DND-41 (cell line): Measurements from ENCODE around the gene NFATC2IP.

Experiments
- ATAC-seq: fragments of 200-7000 bp; cut with Tn5 transposase; 3 replicates; pipeline ENCODE4 v1.9.1; 2021; ENCODE audit warnings: low read depth; ENCODE audit not compliant: insufficient read depth
- DNase-seq: peaks from one replicate; pipeline ENCODE4 v3.0.0-alpha.2; 2020
- H2AFZ ChIP-seq: 2 replicates; pipeline ENCODE4 v1.6.0; 2012; ENCODE audit warnings: low read depth, low read length
- H3K27ac ChIP-seq: 2 replicates; pipeline ENCODE4 v1.5.1; 2012; ENCODE audit warnings: low read length, inconsistent platforms
- H3K27me3 ChIP-seq: fragments of 200-600 bp; sonication (generic); 2 replicates; pipeline ENCODE4 v1.6.0; 2012; ENCODE audit warnings: low read length, mild to moderate bottlenecking, inconsistent platforms; ENCODE audit not compliant: insufficient read depth, poor library complexity
- H3K36me3 ChIP-seq: 2 replicates; pipeline ENCODE4 v1.5.1; 2012; ENCODE audit warnings: low read length, inconsistent platforms; ENCODE audit not compliant: insufficient read depth
- H3K4me1 ChIP-seq: 2 replicates; pipeline ENCODE4 v1.5.1; 2012; ENCODE audit warnings: mild to moderate bottlenecking, low read length; ENCODE audit not compliant: insufficient read depth
- H3K4me2 ChIP-seq: 2 replicates; pipeline ENCODE4 v1.6.0; 2012; ENCODE audit warnings: mild to moderate bottlenecking, moderate library complexity, low read length, inconsistent platforms; ENCODE audit not compliant: insufficient read depth
- H3K4me3 ChIP-seq, 2 experiments: fragments of 200-600 bp in 1 of 2; shearing (Covaris generic) in 1 of 2; 2 replicates each; pipeline ENCODE4 v1.5.1; 2012 to 2016; ENCODE audit warnings: inconsistent platforms in 2 of 2, low read length in 2 of 2, mild to moderate bottlenecking in 2 of 2, low read depth in 1 of 2, moderate library complexity in 1 of 2
- H3K79me2 ChIP-seq: 2 replicates; pipeline ENCODE4 v1.6.0; 2012; ENCODE audit warnings: low read length, inconsistent platforms; ENCODE audit not compliant: insufficient read depth
- H3K9ac ChIP-seq: 2 replicates; pipeline ENCODE4 v1.6.0; 2012; ENCODE audit warnings: low read depth, mild to moderate bottlenecking, inconsistent platforms, low read length, moderate library complexity
- H3K9me3 ChIP-seq: 2 replicates; pipeline ENCODE4 v1.5.1; 2012; ENCODE audit warnings: low read length, moderate library complexity, mild to moderate bottlenecking, inconsistent platforms; ENCODE audit not compliant: insufficient read depth, severe bottlenecking
- H4K20me1 ChIP-seq: 2 replicates; pipeline ENCODE4 v1.6.0; 2012; ENCODE audit warnings: low read length; ENCODE audit not compliant: insufficient read depth
- CTCF ChIP-seq: IDR thresholded peaks from 2 replicates; pipeline ENCODE4 v1.5.1; 2012; ENCODE audit warnings: borderline replicate concordance, low read length, moderate library complexity, mild to moderate bottlenecking; ENCODE audit not compliant: poor library complexity, severe bottlenecking; ENCODE audit errors: extremely low read depth
- EZH2 ChIP-seq: IDR thresholded peaks from 3 replicates; pipeline ENCODE4 v1.6.1; 2012; ENCODE audit warnings: borderline replicate concordance, low read depth, mild to moderate bottlenecking, moderate library complexity, low read length, inconsistent platforms; ENCODE audit not compliant: severe bottlenecking

NFATC2IP gene

GRCh38 chr16:28982418-28982817 is 31.7 kb downstream of the NFATC2IP start:
- Histone ChIP-seq H3K4me2 (no peak overlapping the region), H3K27me3 (no peaks in the 10 kb centered on the region), H3K9me3 (no peaks in the 10 kb centered on the region), H3K4me3 (no peak overlapping the region), H3K36me3 (peaks cover 66% of the 10 kb centered on the region), H3K4me1 (peaks cover 27% of the 10 kb centered on the region), H3K9ac (no peak overlapping the region), H3K27ac (no peak overlapping the region), H4K20me1 (no peaks in the 10 kb centered on the region), H3K79me2 (peaks cover 1% of the 10 kb centered on the region), H2AFZ (no peak overlapping the region)
- TF ChIP-seq CTCF (no peak), EZH2 (no peak)
- ATAC-seq, result no peak
- no peak for DNase-seq

- no peak for DNase-seq
- Histone ChIP-seq H3K27ac (no peak overlapping the region; the same call in 1 of the 2 replicates), H3K36me3 (peaks cover 66% of the 10 kb centered on the region), H3K27me3 (no peaks in the 10 kb centered on the region), H3K9me3 (no peaks in the 10 kb centered on the region), H3K4me2 (no peak overlapping the region), H4K20me1 (no peaks in the 10 kb centered on the region), H3K4me1 (peaks cover 27% of the 10 kb centered on the region), H2AFZ (no peak overlapping the region), H3K79me2 (no peaks in the 10 kb centered on the region; the same call in 1 of the 2 replicates), H3K4me3 (no peak overlapping the region), H3K9ac (no peak overlapping the region)
- ATAC-seq, result no peak
- no peak for TF ChIP-seq EZH2
- TF ChIP-seq CTCF, result no peak
Observed at GRCh38 chr16:28982949-28983348, 32.2 kb downstream of the NFATC2IP start.

- H3K36me3 ChIP-seq, result peaks cover 60% of the 10 kb centered on the region
- H3K79me2 ChIP-seq, result no peaks in the 10 kb centered on the region
- H3K9ac ChIP-seq, result peak overlapping the region; percentile 33
- no peaks in the 10 kb centered on the region for H4K20me1 ChIP-seq
- H3K4me2 ChIP-seq, result no peak overlapping the region
- TF ChIP-seq EZH2, result no peak
- H3K9me3 ChIP-seq, result no peaks in the 10 kb centered on the region
- no peak for ATAC-seq
- no peak for DNase-seq
- H3K27me3 ChIP-seq, result no peaks in the 10 kb centered on the region
- no peak overlapping the region for H2AFZ ChIP-seq
- peak overlapping the region; percentile 70 for H3K27ac ChIP-seq
- H3K4me1 ChIP-seq, result peaks cover 27% of the 10 kb centered on the region
- H3K4me3 ChIP-seq, result no peak overlapping the region
Observed at GRCh38 chr16:28983644-28984043, 32.9 kb downstream of the NFATC2IP start.

- ATAC-seq (peak; percentile 3; the same call in 2 of the 3 replicates), DNase-seq (no peak)
- H3K4me2 ChIP-seq, result peak overlapping the region; percentile 56
- H3K4me1 ChIP-seq, result peaks cover 27% of the 10 kb centered on the region
- H3K9ac ChIP-seq, result peak overlapping the region; percentile 33
- TF ChIP-seq EZH2 (no peak), CTCF (no peak)
- H3K27me3 ChIP-seq, result no peaks in the 10 kb centered on the region
- H3K79me2 ChIP-seq, result no peaks in the 10 kb centered on the region
- H3K36me3 ChIP-seq, result peaks cover 56% of the 10 kb centered on the region
- H3K9me3 ChIP-seq, result no peaks in the 10 kb centered on the region
- H4K20me1 ChIP-seq, result no peaks in the 10 kb centered on the region
- H3K27ac ChIP-seq, result peak overlapping the region; percentile 70
- no peak overlapping the region for H2AFZ ChIP-seq
- H3K4me3 ChIP-seq, result 0 out of 4 replicates have a peak overlapping the region, but pooled peaks of 1 of the 2 experiments have one; percentile 33
Observed at GRCh38 chr16:28984091-28984490, 33.4 kb downstream of the NFATC2IP start.
